Retina (tissue), 1 donor: Measurements from ENCODE around the gene TTC5.
A peak's percentile ranks its signal among the peaks of the same experiment; 100 is the strongest.
"Not testable (repeated sequence)": the region's sequence is repeated elsewhere in the genome, so short reads cannot be mapped to it uniquely, and the experiment has no call there.

ENCODE experiments used
- DNase-seq: peaks from one replicate; pipeline ENCODE4 v3.0.0-alpha.2; 2016

Gene TTC5, protein sequence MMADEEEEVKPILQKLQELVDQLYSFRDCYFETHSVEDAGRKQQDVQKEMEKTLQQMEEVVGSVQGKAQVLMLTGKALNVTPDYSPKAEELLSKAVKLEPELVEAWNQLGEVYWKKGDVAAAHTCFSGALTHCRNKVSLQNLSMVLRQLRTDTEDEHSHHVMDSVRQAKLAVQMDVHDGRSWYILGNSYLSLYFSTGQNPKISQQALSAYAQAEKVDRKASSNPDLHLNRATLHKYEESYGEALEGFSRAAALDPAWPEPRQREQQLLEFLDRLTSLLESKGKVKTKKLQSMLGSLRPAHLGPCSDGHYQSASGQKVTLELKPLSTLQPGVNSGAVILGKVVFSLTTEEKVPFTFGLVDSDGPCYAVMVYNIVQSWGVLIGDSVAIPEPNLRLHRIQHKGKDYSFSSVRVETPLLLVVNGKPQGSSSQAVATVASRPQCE

DNA sequence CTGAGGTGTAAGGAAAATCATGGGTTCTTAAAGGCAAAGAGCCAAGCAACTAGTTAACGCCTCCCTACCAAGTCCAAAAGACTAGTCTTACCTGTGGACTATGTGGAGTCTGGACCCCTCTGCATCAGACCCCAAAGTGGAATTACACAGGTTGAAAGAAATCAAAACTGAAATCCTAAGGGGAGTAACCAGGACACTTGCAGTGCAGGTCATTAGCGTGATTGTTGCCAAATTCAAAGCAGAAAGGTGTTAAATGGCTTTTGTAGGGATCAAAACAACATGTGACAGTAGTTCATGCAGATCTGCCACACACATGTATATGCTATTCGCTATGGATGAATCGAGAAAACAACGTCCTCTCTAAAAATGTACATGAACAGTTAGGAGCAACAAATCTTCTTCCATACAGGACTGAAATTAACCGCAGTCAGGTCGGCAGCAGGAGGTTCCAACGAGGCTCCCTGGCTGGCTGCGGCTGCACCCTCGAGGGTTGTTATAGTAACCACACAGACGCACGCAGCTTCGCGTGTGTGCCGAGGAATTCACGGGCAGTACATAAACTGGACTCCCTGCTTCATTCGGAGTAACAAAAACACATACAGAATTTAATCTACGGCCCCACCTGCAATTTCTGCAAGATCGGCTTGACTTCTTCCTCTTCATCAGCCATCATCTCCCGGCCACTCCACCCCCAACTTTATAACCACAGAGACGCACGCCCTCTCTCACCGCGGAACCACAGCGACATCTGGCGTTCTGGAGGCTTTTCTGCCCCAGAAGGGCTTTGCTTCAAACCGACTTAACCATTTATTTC lies at the start of gene TTC5:
TSS of gene TTC5 (minus strand) at position 687 of the 814 bp plus-strand sequence. CDS start at position 673, 14 bp downstream.
- peak; percentile 93 for DNase-seq

DNA sequence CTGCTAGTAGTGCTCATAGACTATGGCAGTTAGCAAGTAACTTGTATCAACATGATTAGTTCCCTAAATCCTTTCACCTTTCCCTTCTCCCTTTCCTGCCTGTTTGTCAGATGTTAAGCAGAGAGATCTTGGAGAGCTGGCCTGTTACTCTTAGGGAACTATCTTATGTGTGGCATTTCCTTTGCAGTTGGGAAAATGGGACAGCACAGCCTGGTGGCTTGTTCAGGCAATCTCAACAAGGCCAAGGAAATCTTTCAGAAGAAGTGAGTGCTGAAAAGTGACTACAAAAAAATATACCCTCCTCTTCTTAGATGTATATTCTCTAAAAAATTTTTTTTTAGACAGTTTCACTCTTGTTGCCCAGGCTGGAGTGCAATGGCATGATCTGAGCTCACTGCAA lies 45.1 kb upstream of the TTC5 start:
- DNase-seq: no peak

DNA sequence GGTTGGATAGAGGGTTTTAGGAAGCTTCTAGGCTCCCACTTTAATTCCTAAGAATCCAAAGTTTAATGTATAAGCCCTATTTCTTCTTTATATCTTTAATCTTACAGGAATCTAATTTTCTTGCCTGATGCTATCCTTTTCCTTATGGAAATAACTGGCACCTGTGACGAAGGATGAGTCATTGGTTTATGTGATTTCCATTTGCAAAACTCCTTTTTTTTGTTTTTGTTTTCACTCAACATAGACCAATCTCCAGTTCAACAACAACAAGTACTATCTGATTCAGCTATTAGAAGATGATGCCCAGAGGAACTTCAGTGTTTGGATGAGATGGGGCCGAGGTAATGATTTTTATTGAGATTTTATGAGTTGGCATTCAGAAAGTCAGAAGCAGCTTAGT lies 44.5 kb upstream of the TTC5 start:
- DNase-seq: no peak

DNA sequence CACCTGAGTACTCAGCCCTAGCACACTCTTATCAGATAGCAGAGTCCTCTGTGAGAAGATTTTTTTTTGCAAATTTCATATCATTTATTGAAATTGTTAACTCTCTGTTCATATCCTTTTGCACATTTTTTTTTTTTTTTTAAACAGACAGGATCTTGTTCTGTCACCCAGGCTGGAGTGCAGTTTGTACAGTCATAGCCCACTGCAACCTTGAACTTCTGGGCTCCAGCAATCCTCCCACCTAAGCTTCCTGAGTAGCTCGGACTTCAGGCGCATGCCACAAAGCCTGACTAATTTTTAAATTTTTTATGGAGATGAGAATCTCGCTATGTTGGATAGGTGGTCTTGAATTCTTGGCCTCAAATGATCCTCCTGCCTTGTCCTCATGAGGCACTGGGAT lies 42.0 kb upstream of the TTC5 start:
- DNase-seq: no peak

DNA sequence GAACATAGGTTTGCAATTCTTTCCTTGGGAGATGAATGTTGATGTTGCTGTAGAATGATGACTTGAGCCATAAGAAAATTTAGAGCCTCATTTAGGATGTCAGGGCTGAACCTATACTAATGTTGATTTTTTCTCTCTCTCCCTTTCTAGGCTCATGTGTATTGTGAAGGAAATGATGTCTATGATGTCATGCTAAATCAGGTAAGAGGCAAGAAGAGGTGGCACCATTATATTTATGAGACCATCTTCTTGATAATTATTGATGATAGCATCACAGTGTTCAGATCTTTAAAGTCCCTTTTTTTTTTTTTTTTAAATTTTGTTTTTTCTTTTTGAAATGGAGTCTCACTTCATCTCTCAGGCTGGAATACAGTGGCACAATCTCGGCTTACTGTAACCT lies 41.0 kb upstream of the TTC5 start:
- DNase-seq: no peak

DNA sequence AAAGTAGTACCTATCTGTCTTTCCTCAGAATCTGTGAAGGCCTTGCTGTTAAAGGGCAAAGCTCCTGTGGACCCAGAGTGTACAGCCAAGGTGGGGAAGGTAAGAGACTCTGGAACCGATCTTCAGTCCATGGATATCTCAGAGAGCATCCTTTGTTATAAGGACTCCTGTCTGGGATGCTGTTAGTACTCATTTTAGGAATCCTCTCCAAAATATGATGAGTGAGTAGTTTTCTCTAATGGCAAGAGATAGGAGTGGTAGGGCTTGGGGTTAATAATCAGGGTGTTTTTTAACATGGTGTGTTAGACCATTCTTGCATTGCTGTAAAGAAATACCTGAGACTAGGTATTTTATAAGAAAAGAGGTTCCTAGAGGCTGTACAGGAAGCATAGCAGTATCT lies 39.6 kb upstream of the TTC5 start:
- DNase-seq: no peak

DNA sequence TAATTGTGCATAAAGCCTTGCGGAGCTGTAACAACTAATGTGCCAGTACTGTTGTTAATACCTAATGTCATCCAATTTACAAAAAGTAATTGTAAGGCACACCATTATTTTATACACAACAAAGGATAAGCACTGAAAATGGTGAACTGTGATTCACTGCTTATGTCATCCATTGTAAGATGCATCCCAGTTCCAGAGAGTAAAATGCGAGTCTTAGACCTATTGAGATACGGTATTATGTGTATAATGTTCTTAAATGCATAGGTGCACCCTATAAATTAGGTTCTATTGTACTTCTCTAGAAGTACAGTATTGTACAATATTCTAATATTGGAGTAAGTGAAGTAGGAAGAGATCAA lies 38.1 kb upstream of the TTC5 start:
- no peak for DNase-seq

DNA sequence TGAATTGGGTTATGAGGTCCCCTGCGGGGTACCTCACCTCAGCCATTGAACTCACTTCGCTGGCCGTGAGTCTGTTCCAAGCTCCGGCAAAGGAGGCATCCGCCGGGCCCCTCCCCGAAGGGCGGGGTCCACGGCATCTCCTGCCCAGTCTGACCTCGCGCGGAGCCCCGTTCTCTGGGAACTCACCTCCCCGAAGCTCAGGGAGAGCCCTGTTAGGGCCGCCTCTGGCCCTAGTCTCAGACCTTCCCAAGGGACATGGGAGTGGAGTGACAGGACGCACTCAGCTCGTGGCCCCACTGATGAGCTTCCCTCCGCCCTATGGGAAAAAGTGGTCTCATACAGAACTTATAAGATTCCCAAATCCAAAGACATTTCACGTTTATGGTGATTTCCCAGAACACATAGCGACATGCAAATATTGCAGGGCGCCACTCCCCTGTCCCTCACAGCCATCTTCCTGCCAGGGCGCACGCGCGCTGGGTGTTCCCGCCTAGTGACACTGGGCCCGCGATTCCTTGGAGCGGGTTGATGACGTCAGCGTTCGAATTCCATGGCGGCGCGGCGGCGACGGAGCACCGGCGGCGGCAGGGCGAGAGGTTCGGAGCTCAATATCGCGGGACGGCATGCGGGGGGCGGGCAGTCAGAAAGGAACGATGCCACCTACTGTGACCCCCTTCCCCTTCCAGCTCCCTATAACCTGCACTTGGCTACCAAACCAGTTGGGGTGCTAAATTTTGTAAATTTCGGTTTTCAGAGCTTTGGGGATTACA lies 37.5 kb upstream of the TTC5 start, which contains the start of gene PARP2:
TSS of gene PARP2 (plus strand) at position 544 of the 770 bp plus-strand sequence. CDS start at position 551, 7 bp downstream.
- peak; percentile 99 for DNase-seq

DNA sequence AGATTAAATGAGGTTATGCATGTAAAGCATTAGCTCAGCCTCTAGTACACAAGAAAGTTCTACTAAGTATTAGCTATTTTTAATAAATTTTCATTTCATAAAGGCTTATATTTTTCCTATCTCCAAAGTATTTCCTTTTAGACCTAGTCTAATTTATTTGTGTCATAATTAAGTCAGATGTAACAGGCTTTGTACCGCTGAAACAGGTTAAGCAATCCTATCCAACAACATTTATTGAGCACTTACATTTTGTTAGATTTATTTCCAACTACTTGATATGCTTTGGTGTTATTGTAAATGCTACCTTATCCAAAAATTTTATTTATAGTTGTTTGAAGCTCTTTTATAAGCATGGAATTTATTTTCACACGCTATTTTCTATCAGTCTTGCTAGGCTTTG lies 35.9 kb upstream of the TTC5 start:
- no peak for DNase-seq

DNA sequence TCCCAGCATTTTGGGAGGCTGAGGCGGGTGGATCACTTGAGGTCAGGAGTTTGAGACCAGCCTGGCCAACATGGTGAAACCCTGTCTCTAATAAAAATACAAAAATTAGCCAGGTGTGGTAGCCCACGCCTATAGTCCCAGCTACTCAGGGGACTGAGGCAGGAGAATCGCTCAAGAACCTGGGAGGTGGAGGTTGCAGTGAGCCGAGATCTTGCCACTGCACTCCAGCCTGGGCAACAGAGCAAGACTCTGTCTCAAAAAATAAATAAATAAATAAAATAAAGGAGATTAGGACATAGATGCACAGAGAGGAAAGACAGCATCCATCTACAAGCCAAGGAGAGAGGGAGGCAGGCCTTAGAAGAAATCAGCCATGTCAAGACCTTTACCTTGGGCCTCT lies 35.3 kb upstream of the TTC5 start:
- DNase-seq: not testable (repeated sequence)

DNA sequence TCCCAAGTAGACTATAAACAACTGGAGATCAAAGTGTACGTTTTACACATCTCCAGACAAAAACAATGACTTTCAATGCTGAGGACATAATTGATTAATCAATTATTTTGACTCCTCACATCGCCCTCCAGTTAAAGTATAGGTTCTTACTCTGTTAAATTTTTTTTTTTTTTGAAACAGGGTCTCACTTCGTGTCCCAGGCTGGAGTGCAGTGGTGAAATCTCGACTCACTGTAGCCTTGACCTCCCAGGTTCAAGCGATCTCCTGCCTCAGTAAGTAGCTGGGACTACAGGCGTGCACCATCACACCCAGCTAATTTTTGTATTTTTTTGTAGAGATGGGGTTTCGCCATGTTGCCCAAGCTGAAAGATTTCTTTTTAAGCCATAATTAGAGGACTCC lies 28.3 kb upstream of the TTC5 start:
- DNase-seq: no peak

DNA sequence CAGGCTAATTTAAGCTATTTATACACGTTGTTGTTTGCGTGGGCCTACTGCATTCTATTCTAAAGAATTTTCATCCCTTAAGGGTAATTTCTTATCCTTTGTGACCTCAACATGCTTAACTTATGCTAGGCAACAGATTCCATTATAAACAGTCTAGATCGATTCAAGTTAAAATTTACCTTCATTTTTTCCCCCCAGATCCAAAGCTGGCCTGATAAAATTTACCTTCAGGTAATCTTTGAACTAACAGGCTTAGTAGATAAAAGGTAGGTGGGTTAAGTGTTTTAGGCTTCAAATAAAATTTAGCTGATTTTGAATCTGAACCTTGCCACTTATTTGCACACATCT lies 27.7 kb upstream of the TTC5 start:
- DNase-seq: no peak

DNA sequence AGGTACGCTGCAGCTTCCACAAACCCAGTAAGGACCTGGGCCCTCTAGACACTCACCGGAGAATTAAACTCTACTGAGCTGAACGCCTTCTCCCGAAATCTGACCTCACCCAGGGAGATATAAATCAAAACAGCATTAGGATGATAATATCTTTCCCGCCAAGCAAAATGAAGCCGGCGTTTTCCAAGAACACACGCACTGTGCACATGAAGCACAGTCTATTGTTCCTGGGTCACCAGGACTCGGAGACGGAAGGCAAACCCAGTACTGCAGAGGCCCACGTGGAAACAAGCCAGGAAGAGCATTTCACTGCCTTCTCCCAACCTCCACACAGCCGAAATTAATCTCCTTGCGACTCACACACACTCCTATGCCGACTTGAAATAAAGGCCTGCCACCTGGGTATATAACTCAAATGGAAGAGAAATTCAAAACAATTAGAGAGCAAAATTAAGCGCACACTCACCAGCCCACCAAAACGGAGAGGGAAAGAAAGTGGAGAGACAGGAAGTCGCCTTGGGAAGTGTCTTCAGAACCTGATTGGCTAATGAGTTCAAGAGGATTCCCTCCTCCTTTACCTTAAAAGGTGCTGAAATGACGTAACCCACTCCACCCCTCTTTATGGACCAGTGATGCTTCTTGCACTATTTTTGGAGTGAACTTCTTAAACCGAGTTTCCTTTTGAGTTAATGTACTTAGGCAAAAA lies 27.2 kb upstream of the TTC5 start, which contains the start of gene CCNB1IP1:
TSS of gene CCNB1IP1 (minus strand) at position 492 of the 706 bp plus-strand sequence. CDS start 16,756 bp downstream, outside the sequence.
- peak; percentile 87 for DNase-seq

DNA sequence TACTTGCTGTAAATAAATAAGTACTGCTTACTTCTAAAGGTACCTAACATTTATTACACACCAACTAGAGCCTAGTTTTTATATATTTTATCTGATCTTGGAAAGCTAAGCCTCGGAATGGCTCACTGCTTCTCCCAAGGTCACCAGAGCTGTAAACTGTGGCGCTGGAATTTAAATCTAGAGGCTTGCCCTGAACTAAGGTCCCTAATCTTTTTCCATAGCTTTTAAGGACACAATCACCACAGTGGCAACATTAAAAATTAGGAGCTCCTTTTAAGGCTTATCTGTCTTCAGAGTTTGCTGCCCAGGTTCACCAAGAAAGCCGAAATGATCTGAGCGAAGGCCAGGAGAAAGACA lies 26.7 kb upstream of the TTC5 start:
- DNase-seq: no peak

DNA sequence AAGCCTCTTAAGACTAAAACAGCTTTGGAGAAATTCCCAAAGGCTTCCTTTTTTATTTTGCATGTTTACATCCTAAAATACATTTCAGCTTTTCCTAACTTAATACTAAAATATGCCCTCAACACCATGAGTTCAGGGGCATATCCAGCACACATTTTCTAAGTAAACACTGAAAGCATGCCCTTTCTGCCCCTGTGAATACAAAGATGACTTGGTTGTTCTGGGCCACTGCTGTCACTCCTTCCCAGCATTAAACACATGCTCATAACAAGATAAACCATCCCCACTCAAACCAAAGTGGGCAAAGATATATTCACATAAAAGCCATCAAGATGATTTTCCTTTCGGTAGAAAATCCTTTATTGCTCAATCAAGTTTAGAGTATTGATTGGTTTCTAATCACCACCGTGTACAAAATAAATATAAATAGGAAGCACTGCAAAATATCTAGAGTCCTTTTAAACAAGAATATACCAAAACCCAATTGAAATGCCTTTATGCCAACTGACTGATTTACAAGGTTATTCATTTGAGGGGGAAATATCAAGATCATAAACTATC lies 25.4 kb upstream of the TTC5 start:
- no peak for DNase-seq

DNA sequence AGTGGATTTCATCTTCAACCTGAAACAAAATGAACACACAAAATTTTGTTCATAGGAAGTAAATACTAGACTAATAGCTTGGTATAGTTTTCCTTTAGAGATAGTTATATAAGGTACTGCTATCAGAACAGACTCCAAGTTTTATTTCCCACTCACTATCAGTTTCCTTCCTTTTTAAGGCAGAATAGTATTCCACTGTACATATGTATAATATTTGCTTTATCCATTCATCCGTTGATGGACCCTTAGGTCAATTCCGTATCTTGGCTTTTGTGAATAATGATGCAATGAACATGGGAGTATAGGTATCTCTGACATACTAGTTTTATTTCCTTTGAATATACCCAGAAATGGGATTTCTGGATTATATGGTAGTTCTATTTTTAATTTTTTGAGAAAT lies 23.6 kb upstream of the TTC5 start:
- no peak for DNase-seq

DNA sequence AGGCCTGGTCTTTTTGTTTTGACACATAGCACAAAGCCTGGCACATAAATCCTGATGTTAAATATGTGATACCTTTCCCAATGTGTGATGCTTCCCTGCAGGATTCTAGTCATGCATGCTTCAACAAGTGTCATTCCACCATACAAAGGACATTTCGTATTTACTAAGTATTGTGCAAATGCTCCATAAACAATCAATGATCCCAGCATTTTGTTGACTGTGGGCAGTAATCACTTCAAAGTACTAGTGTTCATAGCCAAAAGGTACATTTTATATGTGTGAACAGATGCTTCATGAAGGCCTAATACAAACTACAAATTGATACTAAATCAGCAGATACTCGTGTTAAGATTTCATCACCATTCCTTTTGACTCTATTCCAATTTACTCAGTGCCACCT lies 23.0 kb upstream of the TTC5 start:
- no peak for DNase-seq

DNA sequence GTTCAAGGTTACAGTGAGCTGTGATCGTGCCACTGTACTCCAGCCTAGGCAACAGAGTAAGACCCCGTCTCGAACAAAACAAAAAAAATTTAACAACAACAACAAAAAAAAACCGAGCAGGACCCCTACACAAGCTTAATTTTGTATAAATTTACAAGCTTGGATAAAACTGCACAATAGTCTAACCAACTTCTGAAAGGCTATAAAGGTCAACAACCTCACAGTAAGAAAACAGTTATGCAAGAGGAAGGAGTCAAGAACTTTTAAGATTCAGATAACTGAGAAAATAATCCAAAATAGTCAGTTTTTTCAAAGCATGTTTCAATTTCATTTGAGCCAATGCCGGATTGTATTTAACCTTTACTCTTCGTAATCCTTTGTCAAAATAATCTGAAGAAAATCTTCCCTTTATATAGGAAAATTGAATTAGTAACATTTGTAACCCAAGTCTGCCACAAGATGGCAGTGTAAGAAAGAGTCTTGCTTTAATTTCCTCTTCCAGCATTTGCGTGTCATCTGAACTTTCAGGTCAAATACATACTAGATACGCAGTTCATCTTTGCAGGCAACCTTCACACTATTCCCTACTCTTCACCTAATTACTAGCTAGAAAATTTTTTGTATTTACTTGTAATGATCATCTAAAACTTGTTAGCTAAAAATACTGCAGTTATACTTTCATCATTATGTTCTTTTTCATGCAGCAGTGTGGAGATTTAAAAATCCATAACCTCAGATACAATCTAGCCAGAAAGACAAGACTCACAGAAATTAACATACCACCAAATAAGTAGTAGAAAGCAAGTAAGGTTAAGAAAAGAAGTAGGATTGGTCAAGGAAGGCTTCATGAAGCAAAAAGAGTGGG lies 21.5 kb upstream of the TTC5 start:
- peak; percentile 39 for DNase-seq

DNA sequence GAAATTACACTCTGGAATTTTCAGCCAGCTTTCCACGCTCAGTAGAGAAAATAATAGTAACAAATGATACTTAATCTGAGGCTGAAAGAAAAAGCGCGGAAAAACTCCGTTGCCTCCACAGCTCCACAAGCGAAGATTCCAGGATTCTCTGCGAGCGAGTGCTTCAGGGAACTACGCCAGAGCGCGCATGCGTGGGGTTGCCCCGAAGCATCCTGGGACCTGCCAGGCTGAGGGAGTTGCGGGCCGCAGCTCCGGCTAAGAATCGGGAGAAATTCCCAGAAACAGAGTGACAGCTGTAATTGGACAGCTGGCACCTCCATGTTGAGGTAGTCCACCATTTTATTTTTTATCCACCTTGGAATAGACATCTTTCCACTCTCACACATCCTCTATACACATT lies 12.0 kb upstream of the TTC5 start:
- DNase-seq: no peak

DNA sequence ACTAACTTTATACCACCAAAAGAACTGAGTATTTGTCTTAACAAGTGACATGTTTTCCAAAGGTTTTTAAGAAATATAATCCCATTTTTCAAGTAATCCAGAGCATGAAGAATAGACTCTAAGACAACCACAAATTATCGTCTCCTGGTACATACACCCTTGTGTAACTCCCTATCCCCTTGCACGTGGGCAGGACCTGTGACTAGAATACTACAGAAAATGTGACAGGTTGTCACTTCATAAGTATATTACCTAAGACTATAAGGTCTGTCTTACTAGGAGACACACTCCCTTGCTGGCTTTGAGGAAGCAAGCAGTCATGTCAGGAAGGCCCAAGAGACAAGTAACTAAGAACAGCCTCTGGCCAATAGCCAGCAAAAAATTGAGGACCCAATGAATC lies 8.3 kb upstream of the TTC5 start:
- DNase-seq: no peak

DNA sequence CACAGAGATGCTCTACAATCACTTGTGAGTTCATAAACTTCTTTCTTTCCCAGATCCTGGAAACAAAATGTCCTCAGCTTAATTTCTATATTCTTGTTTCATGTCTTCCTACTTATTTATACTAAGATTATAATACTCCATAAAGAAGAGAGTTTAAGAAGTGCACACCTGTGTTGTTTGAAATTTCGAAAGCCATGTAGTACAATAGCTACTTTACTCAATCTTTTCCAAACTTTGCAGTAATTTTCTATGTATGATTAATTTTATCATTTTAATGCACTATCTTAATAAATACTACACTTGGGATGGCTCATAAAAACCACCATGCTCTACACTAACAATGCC lies 300 bp upstream of the TTC5 start:
- DNase-seq: no peak
